ENCODE results near the gene CREBRF.
"Not testable (repeated sequence)": the region's sequence is repeated elsewhere in the genome, so short reads cannot be mapped to it uniquely, and the experiment has no call there.

Gene CREBRF

DNA sequence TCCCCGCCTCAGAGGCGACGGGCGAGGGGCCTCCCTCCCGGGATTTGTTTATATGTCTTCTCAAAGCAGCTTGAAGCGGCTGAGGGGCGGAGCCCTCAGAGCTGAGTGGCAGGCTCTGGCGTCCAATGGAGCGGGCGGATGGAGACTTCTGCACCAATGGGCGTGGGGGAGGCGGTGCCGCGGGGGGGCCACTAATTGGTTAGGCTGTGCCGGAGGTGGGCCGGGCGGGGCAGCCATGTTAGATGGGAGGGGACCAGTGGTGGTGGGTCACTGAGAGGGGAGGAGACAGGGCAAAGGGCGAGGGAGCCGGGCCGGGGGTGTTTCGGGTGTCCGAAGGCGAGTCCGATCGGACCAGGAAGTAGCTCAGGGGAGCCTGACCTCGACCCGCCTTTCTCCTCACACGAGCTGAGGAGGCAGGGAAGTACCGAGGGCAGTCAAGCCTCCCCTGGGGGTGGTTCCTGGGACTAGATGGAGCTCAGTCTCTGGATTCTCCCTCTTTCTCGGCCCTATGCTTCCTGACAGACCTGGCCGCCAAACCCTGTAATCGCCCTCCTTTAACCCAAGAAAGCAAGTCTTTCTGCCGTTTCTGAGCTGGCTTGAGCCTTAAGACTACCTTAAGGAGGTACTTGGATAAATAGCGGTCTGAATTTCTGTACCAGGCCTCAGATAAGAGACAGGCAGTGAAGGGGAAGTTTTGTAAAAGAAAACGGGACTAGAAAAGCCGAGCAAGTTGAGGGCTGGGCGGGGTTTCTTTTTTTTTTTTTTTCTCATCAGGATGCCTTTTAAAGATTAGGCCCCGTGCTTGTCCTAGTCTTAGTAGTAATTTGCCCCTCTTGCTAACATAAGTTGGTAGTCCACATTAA lies 1.1 kb downstream of the CREBRF start:
- Histone ChIP-seq H3K4me1 (ENCODE audit: control insufficient read depth, insufficient read depth, low read length) (peaks cover 5% of the 10 kb centered on the region), H3K9me3 (ENCODE audit: control insufficient read depth, insufficient read depth, low read length) (no peaks in the 10 kb centered on the region), H3K36me3 (ENCODE audit: control insufficient read depth, insufficient read depth, low read length) (no peaks in the 10 kb centered on the region), H3K9ac (ENCODE audit: low read depth, low read length) (peak overlapping the region; percentile 85), H3K27me3 (ENCODE audit: control insufficient read depth, insufficient read depth, low read length) (no peaks in the 10 kb centered on the region), H3K4me3 (ENCODE audit: low read depth, low read length) (peak overlapping the region; percentile 92)

DNA sequence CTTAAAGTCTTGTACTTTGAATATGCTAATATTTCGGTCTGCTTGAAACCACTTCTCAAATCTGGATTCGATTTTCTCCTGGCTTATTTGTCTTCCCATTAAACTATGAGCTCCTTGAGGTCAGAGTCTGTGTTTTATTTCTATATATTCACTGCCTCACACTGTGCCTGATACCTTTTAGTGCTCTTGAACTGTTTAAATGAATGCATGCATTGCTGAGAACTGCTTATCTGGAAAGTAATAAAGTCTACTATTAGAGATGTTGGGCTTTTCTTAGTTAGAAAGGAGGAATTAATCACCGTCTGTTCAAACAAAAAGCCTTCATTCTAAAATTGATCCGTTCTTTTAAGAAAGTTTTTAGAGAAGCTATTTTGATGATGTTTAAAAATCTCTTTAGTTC lies 6.0 kb downstream of the CREBRF start:
- Histone ChIP-seq H3K9ac (ENCODE audit: low read depth, low read length) (no peak overlapping the region), H3K9me3 (ENCODE audit: control insufficient read depth, insufficient read depth, low read length) (no peaks in the 10 kb centered on the region), H3K4me1 (ENCODE audit: control insufficient read depth, insufficient read depth, low read length) (no peaks in the 10 kb centered on the region), H3K4me3 (ENCODE audit: low read depth, low read length) (no peak overlapping the region), H3K36me3 (ENCODE audit: control insufficient read depth, insufficient read depth, low read length) (no peaks in the 10 kb centered on the region), H3K27me3 (ENCODE audit: control insufficient read depth, insufficient read depth, low read length) (no peaks in the 10 kb centered on the region)

DNA sequence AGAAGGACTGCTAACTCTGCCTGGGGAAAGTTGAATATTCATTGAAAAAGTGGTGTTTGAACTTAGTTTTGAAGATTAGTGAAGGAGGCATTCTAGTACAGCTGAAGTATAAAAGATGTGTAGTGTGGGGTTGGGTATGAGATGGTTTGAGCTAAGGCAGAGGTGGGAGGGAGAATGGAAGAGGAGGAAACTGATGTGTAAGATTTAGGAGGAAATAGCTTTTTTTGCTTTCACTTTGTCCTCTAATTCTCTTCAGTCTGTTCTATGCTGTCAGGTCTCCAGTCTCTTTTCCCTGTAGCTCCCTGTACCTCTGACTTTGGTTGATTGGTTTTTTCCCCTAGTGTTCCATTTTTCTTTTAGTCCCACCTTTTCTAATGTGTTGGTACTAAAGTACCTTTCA lies 9.0 kb downstream of the CREBRF start:
- no peaks in the 10 kb centered on the region for H3K27me3 ChIP-seq (ENCODE audit: control insufficient read depth, insufficient read depth, low read length)
- H3K4me3 ChIP-seq (ENCODE audit: low read depth, low read length), result no peak overlapping the region
- H3K36me3 ChIP-seq (ENCODE audit: control insufficient read depth, insufficient read depth, low read length), result no peaks in the 10 kb centered on the region
- H3K9me3 ChIP-seq (ENCODE audit: control insufficient read depth, insufficient read depth, low read length), result no peaks in the 10 kb centered on the region
- no peak overlapping the region for H3K9ac ChIP-seq (ENCODE audit: low read depth, low read length)
- no peaks in the 10 kb centered on the region for H3K4me1 ChIP-seq (ENCODE audit: control insufficient read depth, insufficient read depth, low read length)

DNA sequence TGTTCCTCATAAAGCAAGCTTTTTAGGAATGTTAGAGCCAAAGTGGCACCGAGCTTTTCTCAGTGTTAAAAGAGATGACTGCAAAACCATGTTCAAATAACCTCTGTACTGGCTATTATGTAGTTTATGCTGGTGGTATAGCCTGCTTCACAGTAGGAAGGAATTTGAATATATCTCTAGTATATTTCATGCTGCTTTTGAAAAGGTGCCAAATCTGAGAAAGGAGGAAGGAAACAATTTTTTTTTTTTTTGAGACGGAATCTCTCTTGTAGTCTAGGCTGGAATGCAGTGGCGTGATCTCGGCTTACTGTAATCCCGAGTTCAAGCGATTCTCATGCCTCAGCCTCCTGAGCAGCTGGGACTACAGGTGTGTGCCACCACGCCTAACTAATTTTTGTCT lies 13.5 kb downstream of the CREBRF start:
- Histone ChIP-seq H3K4me3 (ENCODE audit: low read depth, low read length) (no peak overlapping the region), H3K9me3 (ENCODE audit: control insufficient read depth, insufficient read depth, low read length) (no peaks in the 10 kb centered on the region), H3K36me3 (ENCODE audit: control insufficient read depth, insufficient read depth, low read length) (no peaks in the 10 kb centered on the region), H3K9ac (ENCODE audit: low read depth, low read length) (no peak overlapping the region), H3K27me3 (ENCODE audit: control insufficient read depth, insufficient read depth, low read length) (no peaks in the 10 kb centered on the region), H3K4me1 (ENCODE audit: control insufficient read depth, insufficient read depth, low read length) (no peaks in the 10 kb centered on the region)

DNA sequence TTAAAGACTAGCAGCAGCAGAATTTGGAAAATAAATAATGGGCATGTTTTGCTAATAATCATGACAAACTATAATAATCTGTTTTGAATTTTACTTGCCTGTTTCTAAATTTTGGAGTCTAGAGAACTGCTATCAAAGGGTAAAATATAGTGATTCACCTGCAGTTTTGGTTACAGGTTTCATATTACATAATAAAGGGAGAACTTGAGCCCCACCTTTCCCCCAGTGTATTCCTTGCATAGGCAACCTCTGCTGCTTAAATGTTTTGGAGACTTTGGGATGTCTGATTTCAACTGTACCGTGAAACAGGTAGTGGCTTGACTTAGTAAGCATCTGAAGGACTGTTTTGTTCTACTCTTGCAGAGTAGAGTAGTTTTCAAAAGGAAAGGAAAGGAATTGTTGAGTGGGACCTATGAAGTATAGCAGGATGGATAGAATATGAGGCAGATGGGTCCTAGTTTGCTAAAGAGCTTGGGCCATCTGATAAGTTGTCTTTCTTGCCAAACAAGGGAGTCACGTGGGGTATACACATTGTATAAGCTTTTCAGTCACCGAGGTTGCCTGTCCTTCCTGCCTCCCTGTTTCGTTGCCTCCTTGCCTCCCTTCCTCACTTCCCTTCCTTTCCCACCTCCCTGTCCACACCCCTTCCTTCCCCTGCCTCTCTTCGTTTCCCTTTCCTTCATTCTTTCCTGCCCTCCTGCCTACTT lies 19.1 kb downstream of the CREBRF start:
- H3K27me3 ChIP-seq (ENCODE audit: control insufficient read depth, insufficient read depth, low read length), result no peaks in the 10 kb centered on the region
- H3K9me3 ChIP-seq (ENCODE audit: control insufficient read depth, insufficient read depth, low read length), result no peaks in the 10 kb centered on the region
- no peaks in the 10 kb centered on the region for H3K36me3 ChIP-seq (ENCODE audit: control insufficient read depth, insufficient read depth, low read length)
- H3K4me3 ChIP-seq (ENCODE audit: low read depth, low read length), result no peak overlapping the region
- no peak overlapping the region for H3K9ac ChIP-seq (ENCODE audit: low read depth, low read length)
- no peaks in the 10 kb centered on the region for H3K4me1 ChIP-seq (ENCODE audit: control insufficient read depth, insufficient read depth, low read length)

DNA sequence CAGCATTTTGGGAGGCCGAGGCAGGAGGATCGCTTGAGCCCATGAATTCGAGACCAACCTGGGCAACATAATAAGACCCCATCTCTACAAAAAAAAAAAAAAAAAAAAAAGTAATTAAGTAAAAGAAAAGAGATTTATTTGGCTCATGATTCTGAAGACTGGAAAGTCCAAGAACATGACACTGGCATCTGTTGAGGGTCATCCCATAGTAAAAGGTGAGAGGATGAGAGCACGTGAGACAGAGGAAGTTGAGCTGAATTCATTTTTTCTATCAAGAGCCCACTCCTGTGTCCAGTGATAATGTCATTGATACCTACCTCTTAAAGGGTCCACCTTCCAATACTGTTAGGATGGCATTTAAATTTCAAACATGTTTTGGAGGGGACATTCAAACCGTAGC lies 19.8 kb downstream of the CREBRF start:
- no peak overlapping the region for H3K9ac ChIP-seq (ENCODE audit: low read depth, low read length)
- no peaks in the 10 kb centered on the region for H3K4me1 ChIP-seq (ENCODE audit: control insufficient read depth, insufficient read depth, low read length)
- no peaks in the 10 kb centered on the region for H3K9me3 ChIP-seq (ENCODE audit: control insufficient read depth, insufficient read depth, low read length)
- no peaks in the 10 kb centered on the region for H3K36me3 ChIP-seq (ENCODE audit: control insufficient read depth, insufficient read depth, low read length)
- H3K4me3 ChIP-seq (ENCODE audit: low read depth, low read length), result no peak overlapping the region
- H3K27me3 ChIP-seq (ENCODE audit: control insufficient read depth, insufficient read depth, low read length), result no peaks in the 10 kb centered on the region

DNA sequence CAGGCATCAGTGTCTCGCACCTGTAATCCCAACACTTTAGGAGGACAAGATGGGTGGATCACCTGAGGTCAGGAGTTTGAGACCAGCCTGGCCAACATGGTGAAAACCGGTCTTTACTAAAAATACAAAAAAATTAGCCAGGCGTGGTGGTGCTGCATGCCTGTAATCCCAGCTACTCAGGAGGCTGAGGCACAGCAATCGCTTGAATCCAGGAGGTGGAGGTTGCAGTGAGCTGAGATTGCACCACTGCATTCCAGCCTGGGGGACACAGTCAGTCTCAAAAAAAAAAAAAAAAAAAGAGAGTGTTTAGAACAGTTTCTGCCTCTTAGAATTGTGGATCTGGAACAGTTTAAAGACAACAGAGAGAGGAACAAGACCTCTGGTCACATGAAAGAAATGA lies 20.3 kb downstream of the CREBRF start:
- H3K4me1 ChIP-seq (ENCODE audit: control insufficient read depth, insufficient read depth, low read length); H3K9me3 ChIP-seq (ENCODE audit: control insufficient read depth, insufficient read depth, low read length); H3K36me3 ChIP-seq (ENCODE audit: control insufficient read depth, insufficient read depth, low read length); H3K9ac ChIP-seq (ENCODE audit: low read depth, low read length); H3K4me3 ChIP-seq (ENCODE audit: low read depth, low read length); H3K27me3 ChIP-seq (ENCODE audit: control insufficient read depth, insufficient read depth, low read length): not testable (repeated sequence)

DNA sequence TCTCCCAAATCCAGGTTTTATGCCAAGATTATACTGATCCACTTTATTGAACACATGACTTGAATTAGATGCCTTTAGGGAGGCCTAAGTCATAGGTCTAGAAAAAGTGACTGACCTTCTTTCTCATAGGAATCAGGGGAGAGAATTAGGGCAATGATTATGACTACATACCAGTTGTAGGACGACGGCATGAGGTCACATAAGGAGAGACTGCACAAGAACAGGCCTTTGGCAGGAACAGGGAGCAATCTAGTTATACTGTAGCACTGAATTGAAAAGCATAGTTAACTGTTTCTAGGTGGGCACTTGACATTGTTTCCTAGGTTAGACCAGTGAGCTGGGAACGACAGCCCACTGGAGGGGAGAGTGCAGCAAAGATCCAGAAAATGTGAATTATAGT lies 22.7 kb downstream of the CREBRF start:
- Histone ChIP-seq H3K4me1 (ENCODE audit: control insufficient read depth, insufficient read depth, low read length) (no peaks in the 10 kb centered on the region), H3K36me3 (ENCODE audit: control insufficient read depth, insufficient read depth, low read length) (no peaks in the 10 kb centered on the region), H3K4me3 (ENCODE audit: low read depth, low read length) (no peak overlapping the region), H3K27me3 (ENCODE audit: control insufficient read depth, insufficient read depth, low read length) (no peaks in the 10 kb centered on the region), H3K9ac (ENCODE audit: low read depth, low read length) (no peak overlapping the region), H3K9me3 (ENCODE audit: control insufficient read depth, insufficient read depth, low read length) (no peaks in the 10 kb centered on the region)

DNA sequence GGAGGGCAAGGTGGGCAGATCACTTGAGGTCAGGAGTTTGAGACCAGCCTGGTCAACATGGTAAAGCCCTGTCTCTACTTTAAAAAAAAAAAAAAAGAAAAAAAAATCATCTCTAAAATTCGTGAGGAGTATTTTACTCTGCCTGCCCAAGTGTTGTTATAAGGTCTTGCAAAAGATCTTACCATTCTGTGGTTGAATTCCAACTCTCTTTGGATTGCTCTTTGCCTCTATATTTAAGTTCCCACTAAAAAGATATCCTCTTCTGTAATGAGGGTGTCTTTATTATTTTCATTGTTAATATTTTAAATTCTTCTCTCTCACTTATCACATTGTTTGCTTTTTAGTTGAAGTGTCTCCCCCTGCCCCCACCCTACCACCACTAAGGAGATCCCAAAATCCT lies 33.4 kb downstream of the CREBRF start:
- Histone ChIP-seq H3K9me3 (ENCODE audit: control insufficient read depth, insufficient read depth, low read length) (no peaks in the 10 kb centered on the region), H3K27me3 (ENCODE audit: control insufficient read depth, insufficient read depth, low read length) (no peaks in the 10 kb centered on the region), H3K36me3 (ENCODE audit: control insufficient read depth, insufficient read depth, low read length) (no peaks in the 10 kb centered on the region), H3K4me1 (ENCODE audit: control insufficient read depth, insufficient read depth, low read length) (no peaks in the 10 kb centered on the region), H3K4me3 (ENCODE audit: low read depth, low read length) (no peak overlapping the region), H3K9ac (ENCODE audit: low read depth, low read length) (no peak overlapping the region)

DNA sequence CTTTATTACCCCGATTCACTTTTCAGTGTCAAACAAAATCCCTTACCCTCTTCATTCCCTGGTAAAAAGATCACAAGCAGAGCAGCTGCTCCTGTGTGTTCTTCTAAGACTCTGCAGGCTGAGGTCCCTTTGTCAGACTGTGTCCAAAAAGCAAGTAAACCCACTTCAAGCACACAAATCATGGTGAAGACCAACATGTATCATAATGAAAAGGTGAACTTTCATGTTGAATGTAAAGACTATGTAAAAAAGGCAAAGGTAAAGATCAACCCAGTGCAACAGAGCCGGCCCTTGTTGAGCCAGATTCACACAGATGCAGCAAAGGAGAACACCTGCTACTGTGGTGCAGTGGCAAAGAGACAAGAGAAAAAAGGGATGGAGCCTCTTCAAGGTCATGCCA lies 34.5 kb downstream of the CREBRF start:
- Histone ChIP-seq H3K9me3 (ENCODE audit: control insufficient read depth, insufficient read depth, low read length) (no peaks in the 10 kb centered on the region), H3K9ac (ENCODE audit: low read depth, low read length) (no peak overlapping the region), H3K36me3 (ENCODE audit: control insufficient read depth, insufficient read depth, low read length) (no peaks in the 10 kb centered on the region), H3K27me3 (ENCODE audit: control insufficient read depth, insufficient read depth, low read length) (no peaks in the 10 kb centered on the region), H3K4me3 (ENCODE audit: low read depth, low read length) (no peak overlapping the region), H3K4me1 (ENCODE audit: control insufficient read depth, insufficient read depth, low read length) (no peaks in the 10 kb centered on the region)

DNA sequence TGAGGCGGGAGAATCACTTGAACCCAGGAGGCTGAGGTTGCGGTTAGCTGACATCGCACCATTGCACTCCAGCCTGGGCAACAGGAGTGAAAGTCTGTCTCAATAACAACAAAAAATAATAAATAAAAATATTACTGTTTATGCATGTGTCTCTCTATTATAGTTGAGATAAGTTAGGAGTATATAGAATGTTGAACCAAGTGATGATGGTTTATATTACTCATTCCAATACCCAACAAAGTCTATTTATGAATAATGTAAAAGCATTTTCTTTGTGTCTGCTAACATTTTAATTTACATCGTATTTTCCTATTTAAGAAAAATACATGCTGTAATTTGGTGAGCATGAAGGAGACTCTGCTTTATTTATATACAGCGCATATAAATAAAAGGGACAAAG lies 35.8 kb downstream of the CREBRF start:
- Histone ChIP-seq H3K27me3 (ENCODE audit: control insufficient read depth, insufficient read depth, low read length) (no peaks in the 10 kb centered on the region), H3K9ac (ENCODE audit: low read depth, low read length) (no peak overlapping the region), H3K4me3 (ENCODE audit: low read depth, low read length) (no peak overlapping the region), H3K9me3 (ENCODE audit: control insufficient read depth, insufficient read depth, low read length) (no peaks in the 10 kb centered on the region), H3K4me1 (ENCODE audit: control insufficient read depth, insufficient read depth, low read length) (no peaks in the 10 kb centered on the region), H3K36me3 (ENCODE audit: control insufficient read depth, insufficient read depth, low read length) (no peaks in the 10 kb centered on the region)

DNA sequence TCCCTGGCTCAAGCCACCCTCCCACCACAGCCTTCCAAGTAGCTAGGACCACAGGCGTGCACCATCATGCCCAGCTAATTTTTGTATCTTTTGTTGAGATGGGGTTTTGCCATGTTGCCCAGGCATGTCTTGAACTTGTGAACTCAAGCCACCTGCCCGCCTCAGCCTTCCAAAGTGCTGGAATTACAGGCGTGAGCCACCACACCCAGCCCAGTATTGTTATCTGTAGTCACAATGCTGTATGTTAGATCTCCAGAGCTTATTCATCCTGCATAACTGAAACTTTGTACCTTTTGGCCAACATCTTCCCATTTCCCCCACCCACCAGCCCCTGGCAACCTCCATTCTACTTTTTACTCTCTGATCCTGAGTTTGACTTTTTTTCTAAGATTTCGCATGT lies 37.5 kb downstream of the CREBRF start:
- Histone ChIP-seq H3K9ac (ENCODE audit: low read depth, low read length) (no peak overlapping the region), H3K9me3 (ENCODE audit: control insufficient read depth, insufficient read depth, low read length) (no peaks in the 10 kb centered on the region), H3K4me3 (ENCODE audit: low read depth, low read length) (no peak overlapping the region)

More for the DNA sequence above, 37.5 kb downstream of the CREBRF start:
- H3K27me3 ChIP-seq (ENCODE audit: control insufficient read depth, insufficient read depth, low read length), result no peaks in the 10 kb centered on the region
- no peaks in the 10 kb centered on the region for H3K4me1 ChIP-seq (ENCODE audit: control insufficient read depth, insufficient read depth, low read length)
- H3K36me3 ChIP-seq (ENCODE audit: control insufficient read depth, insufficient read depth, low read length), result no peaks in the 10 kb centered on the region

All from iPS-15b (cell line).